GM18508 (cell line): ENCODE measurements around the gene KDM4C.

Source experiments
- ATAC-seq: cut with Tn5 transposase; IDR thresholded peaks from one replicate; pipeline ENCODE4 v1.9.1; 2021; ENCODE audit warnings: moderate number of reproducible peaks; ENCODE audit not compliant: insufficient read depth, unreplicated experiment

The KDM4C gene

DNA sequence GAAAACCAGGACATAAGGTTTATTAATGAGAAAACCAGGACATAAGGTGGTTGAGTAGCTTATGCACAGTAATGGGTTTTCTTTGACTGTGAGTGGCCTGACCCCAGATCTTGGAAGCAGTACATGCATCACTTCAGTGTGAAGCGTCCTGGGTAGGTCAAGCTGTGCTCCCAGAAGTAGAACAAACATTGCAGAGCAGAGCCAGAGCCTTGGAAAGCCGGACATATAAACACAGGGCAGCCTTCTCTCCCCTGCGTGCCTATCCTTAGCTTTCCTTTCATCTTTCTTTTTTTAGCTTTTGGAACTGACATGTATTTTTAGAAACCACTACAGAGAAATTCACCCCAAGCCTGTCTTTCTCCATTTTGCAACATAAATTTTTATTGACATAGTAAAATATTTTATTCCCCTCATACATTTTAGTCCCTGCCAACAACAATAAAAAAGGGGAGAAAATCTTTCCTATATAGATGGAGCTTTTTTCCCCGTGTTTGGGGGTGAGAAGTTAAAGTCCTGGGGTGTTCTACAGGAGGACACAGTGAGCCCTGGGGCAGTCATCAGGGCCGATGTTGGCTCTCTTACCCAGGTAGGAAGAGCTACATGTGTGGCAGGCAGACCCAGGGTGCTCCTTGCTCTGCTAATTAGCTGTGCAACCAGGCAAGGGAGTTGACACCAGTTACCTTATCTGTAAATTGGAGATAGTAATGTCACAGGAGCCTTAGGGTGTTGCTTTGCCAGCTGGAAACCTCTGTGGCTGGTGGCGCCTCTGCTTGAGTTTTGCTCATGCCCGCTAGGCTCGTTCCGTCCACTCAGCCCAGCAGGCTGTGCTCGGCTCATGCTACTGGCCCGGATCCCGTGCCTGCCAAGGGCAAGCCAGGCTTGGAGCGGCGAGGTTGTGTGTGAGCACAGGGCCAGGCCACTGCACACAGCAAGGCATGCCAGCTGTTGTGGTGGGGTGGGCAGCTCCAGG, 389.6 kb downstream of the KDM4C start:
- no peak for ATAC-seq

DNA sequence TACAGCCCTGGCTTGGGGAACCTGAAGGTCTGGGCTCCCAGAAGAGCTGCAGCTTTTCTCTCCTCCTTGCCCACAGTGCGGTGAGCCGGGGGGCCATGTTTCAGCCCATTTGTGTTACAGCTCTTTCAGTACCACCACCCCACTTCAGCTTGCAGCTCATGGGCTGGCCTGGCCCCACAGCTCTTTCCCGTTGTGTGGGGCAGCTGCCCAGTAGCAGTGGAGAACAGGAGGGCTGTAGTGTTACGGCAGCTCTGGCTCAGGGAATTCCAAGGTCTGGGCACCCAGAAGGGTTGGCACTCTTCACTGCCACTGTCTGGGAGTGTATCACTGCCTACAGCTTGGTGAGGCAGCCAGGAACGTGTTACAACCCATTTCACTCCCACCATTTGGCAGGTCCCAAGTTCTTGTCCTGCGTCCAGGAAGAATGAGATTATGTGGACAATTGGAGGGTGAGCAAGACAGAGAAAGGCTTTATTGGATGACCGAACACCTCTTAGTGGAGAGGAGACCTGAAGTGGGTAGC, 390.5 kb downstream of the KDM4C start:
- ATAC-seq, result no peak

GRCh38 chr9:7149258-7149657, 391.5 kb downstream of the KDM4C start:
- no peak for ATAC-seq

DNA sequence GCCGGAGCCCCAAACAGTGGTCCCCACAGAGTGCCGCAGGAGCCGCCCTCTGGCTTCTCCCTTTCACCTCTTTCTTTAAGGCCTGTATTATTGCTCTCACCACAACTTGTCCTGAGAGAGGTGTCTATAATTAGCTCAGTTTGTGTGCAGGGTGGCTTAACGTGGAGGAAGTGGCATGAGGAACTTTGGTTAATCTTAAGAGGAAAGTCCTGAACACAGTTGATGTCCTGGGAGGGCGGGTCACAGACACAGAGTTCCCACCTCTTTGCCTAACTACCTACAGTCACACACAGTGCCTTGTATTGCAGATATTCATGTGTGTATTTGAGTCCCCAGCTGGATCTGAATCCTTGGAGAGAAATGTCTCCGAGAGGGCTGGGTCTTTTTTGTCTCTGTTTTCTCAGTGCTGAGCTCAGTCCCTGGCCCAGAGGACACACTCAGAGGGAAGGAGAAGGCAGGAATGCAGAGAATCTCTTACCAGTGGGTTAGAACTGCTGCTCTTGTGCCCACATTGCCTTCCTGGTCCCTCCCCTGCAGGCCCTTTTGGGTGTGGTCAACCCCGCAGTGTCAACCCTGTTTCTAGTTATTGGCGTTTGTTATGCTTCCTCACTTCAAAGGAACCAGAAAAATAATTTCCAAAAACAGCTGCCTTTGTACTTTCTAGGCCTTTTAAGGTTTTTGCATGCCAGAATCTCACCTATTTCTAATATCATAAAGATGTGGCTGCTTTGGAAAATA, 392.5 kb downstream of the KDM4C start:
- no peak for ATAC-seq

DNA sequence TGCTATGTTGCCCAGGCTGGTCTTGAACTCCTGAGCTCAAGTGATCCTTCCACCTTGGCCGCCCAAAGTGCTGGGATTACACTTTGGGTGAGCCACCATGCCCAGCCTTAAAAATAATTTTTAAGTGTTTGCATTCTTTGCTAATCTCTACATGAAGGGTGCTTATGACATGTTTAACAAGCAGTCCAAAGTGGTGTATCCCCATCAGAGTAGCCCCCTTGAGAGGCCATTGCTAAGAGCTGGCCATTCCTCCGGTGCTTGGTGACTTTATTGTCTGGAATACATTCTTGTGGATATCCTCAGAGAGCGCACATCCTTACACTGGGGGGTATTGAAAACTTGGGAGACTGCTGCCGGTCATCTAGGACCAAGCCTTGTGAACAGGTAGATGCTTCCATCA, 395.4 kb downstream of the KDM4C start:
- ATAC-seq, result no peak

GRCh38 chr9:7153566-7153965, 395.8 kb downstream of the KDM4C start:
- no peak for ATAC-seq

- no peak for ATAC-seq
These were observed 396.3 kb downstream of the KDM4C start for GRCh38 chr9:7154003-7154619.

DNA sequence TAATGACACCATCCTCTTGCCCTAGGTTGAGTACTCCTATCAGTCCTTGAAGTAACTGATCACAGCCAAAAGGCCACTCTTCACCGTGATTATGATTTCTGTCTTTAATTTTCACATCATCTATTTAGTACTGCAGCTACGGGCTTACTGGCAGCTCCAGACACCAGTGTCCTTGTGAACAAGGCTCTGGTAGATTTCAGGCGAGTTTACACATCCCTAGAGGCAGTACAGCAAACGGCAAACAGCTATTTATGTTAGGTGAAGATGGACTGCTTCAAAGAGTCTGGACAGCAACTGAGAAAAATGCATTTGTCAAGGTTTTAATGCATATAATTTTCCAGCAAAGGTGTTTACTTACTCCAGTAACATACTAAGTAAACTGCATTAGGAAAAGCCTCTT, 396.9 kb downstream of the KDM4C start:
- no peak for ATAC-seq

DNA sequence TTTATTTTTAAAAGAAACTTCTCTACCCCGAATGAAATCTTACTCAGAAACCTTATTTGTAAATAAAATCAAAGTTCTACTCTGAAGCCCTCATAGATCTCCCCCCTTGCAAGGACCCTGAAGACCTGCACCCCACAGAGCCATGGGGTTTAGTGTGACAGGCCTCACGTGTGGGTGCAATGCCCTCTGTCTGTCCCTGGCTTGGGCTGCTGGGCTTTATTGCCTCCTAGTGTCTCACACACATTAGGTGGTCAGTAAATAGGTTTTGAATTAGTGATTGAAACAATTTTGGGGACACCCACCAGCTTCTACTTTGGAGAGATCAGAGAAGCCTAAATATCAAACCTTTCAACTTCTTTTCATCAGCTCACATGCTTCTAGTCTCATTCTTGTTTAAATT, 403.7 kb downstream of the KDM4C start:
- ATAC-seq, result no peak

DNA sequence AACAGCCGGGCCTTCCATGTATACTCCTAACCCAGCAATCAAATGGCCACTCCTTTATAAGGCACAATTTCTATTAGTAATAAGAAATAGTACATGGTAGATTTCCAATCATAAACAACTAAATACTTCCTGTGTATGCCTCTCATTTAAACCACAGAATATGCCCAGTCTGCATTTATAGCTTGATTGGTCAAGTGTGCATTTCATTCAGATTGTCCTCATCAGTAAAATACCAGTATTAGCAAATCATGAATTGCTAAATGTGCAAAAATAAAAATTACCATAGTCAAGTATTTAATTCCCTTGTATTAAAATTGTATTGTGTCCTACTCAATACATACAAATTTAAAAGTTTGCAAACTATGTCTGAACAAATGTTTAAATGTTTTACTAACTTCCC, 406.2 kb downstream of the KDM4C start:
- ATAC-seq, result no peak

- no peak for ATAC-seq
These were observed 406.9 kb downstream of the KDM4C start for GRCh38 chr9:7164440-7165330.

DNA sequence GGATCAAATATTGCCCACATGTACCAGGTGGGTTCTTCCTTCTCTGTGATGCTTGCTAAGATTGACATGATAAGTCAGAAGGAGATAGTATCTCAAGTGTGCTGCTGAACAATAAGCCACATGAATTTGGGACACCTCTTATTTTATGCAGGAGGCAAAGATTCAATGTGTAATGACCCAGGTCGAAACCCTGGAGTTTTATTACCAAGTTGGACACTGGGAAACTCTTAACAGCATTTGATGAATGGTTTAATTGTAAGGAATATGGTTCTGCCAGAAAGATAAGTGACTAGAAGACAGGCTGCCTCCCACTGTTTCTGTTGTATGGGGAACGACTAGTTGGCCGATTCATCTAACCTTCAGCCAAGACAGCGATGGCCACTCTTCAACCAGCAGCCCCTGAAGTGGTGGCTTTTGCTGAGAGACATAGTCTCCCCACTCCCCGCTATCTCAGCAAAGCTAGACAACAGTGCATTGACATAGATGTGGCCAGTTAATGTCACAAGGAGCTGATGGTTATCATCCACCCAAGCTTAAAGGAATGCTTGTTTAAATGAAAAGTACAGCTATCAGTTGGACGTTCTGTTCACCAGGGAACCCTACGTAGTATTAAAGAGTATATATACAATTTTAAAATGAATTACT, 407.7 kb downstream of the KDM4C start:
- no peak for ATAC-seq

DNA sequence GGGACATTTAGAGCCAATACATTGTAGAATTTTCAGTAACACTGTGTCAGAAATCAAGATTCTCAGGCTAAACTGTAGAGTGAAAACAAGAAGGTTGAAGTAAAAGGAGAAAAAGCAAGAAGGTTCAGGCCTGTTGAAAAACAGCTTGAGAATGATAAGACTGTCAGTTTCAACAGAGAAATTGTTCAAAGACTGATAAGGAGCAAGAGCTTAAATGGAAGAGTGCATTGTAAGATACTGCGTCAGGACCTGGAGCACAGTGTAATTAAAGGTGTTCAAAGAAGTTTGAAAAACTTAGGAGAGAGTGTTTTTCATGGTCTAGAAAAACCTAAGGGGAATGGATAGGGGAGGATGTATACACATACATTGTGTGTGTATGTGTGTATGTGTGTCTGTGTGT, 408.3 kb downstream of the KDM4C start:
- no peak for ATAC-seq

DNA sequence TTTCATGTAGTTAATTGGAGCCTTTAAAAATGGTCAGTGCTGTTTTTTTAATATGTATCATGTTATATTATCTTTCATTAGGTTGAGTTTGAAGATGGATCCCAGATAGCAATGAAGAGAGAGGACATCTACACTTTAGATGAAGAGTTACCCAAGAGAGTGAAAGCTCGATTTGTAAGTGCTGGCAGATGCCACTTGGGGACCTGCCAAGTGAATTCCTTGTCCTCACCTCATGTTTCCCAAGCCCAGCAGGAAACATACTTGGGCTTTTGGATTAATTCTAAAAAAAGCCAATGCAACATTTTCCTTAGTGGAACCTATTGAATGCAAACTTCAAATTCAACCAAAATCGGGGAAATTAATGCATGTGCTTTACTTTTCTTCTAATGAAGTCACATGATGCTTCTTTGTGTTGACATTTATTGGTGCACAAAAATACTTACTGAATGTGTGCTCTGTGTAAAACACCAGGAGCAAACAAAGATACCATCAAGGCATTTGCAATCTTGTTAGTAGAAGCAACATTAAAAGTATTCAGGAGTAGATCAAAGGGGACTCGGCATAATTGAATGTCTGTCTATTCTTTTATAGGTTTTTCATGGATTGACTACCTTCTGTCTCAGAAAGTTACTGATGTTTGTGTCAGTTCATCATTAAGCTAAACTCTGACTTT, 412.1 kb downstream of the KDM4C start:
- no peak for ATAC-seq

- ATAC-seq, result no peak
These were observed 413.8 kb downstream of the KDM4C start for GRCh38 chr9:7171396-7172153.

DNA sequence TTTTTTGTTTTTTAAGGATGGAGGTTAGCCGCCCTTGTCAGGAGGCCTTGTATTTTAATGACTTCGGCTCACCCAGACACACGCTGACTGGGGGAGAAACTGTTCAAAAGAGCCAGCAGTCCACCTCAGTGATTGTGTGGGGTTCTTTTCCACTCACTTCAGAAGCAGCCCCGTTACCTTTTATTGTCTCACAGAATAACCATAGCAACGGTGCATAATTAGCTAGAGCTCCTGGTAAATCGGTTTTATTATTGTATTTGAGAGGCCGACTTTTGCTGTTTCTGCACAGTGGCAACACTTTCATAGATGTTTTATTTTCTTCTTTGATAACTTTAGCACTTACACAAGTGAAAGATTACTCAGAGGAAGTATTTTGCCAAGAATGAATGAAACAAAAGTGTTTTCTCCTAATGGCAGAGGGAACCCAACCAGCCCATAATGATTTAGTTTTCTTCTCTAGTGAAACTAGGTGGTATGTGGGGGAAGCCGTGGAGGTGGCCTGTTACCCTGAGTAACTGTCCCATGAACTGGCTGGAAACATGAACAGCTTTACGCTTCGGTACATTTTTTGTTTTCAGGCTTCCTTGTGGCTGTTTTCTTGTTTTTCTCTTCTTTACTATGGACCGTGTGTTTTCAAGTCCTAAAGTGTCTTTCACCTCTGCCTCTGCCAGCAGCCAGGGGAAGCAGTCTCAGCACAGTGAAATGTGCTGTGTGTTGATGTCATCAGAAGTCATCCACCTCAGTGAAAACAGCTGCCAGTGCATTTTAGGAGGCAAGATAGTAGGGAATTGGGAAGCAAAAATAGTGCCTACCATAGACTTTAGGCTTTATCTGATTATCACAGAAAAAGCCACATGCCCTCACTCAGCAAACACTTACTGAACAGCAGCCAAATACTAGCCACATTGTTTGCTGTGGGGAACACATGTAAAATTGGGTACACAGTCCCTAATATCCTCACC, 414.7 kb downstream of the KDM4C start:
- ATAC-seq, result no peak

- ATAC-seq, result no peak
These were observed 415.4 kb downstream of the KDM4C start for GRCh38 chr9:7173139-7173538.
